ENCODE measurements around the gene BTBD17. TPM values are rescaled to one million over a fixed set of nuclear protein-coding genes. Genes with fewer than 3 reads are reported as not detected.

BTBD17 gene
- total RNA-seq, 1 experiment from 2014 or later: not detected

- no peak for TF ChIP-seq SIN3A (IDR thresholded peaks at IDR 0.05; ENCODE audit: low read depth)
- no peak for TF ChIP-seq ZNF274 (IDR thresholded peaks at IDR 0.05; ENCODE audit: low read depth, low read length)
These were observed 7.5 kb downstream of the BTBD17 start (continued) for GRCh38 chr17:74354123-74354522.

GRCh38 chr17:74353446-74354060, 8.1 kb downstream of the BTBD17 start:
- H2AFZ ChIP-seq (ENCODE audit: low read depth, low read length, poor library complexity, severe bottlenecking): peak overlapping the region; percentile 76
- no peaks in the 10 kb centered on the region for H3K9me2 ChIP-seq (ENCODE audit: insufficient read depth)
- ATAC-seq: no peak
- peak overlapping the region; percentile 19 to 33; a peak in 3 of 4 replicates for H3K4me3 ChIP-seq (replicated peaks in 1 of 2; ENCODE audit: low read depth in 1 of 2, low read length in 2 of 2)
- ChIA-PET RAD21 (ENCODE audit: low non-redundant PET in 1 of 2, low total read pairs in 2 of 2, uncharacterized antibody in 2 of 2, unreplicated experiment in 2 of 2) (no interaction called here), CTCF (interaction anchor here (0.8 to 1.6 kb wide), 9 partner anchors 8 to 100 kb away, joined by 3 to 14 read pairs (median 6); partner anchors contain the start of gene BTBD17), POLR2A (no interaction called here)
- H3K9ac ChIP-seq (ENCODE audit: low read length): no peak overlapping the region
- TF ChIP-seq YY1 (IDR thresholded peaks at IDR 0.05; ENCODE audit: extremely low read depth, insufficient replicate concordance, low read depth, low read length): no peak
- no peak overlapping the region for H3K27ac ChIP-seq (ENCODE audit: low read depth, low read length)
- no peaks in the 10 kb centered on the region for H3K36me3 ChIP-seq (ENCODE audit: control insufficient read depth in 1 of 2, insufficient read depth in 2 of 2, low read length in 2 of 2)
- peak overlapping the region; percentile 58 for H3K4me2 ChIP-seq (ENCODE audit: low read length)
- intact Hi-C loops (cut with micrococcal nuclease): loop anchor here (1.0 to 5.0 kb wide), 2 partner anchors 52 to 141 kb away; partner anchors contain the start of gene TTYH2
- no TSS peak for BruUV-seq (replicated peaks)
- no peaks in the 10 kb centered on the region; the same call in 1 of the 2 replicates for H3K27me3 ChIP-seq (ENCODE audit: insufficient read depth, low read length)
- no peaks in the 10 kb centered on the region for H3K79me2 ChIP-seq (ENCODE audit: insufficient read depth, low read length)
- no peaks in the 10 kb centered on the region for H3K9me3 ChIP-seq (ENCODE audit: control insufficient read depth in 1 of 2, insufficient read depth in 1 of 2, low read depth in 1 of 2, low read length in 2 of 2)
- no peaks in the 10 kb centered on the region for H4K20me1 ChIP-seq (ENCODE audit: insufficient read depth)
- DNase-seq (ENCODE audit: low read depth, low spot score): no peak
- H3K4me1 ChIP-seq (ENCODE audit: control insufficient read depth in 1 of 2, insufficient read depth in 2 of 2, low read length in 2 of 2): peaks cover 7 to 14% of the 10 kb centered on the region in 2 experiments; a peak in 3 of 4 replicates

- H3K9ac ChIP-seq (ENCODE audit: low read length): no peak overlapping the region
- no peaks in the 10 kb centered on the region; the same call in 1 of the 2 replicates for H3K27me3 ChIP-seq (ENCODE audit: insufficient read depth, low read length)
- ChIA-PET CTCF (interaction anchor here (2.2 kb wide), 1 partner anchor 17 kb away, joined by 14 read pairs; the partner anchor contains the start of gene GPR142), POLR2A (no interaction called here), RAD21 (ENCODE audit: low non-redundant PET in 1 of 2, low total read pairs in 2 of 2, uncharacterized antibody in 2 of 2, unreplicated experiment in 2 of 2) (interaction anchor here in 1 of 2 experiments (0.6 kb wide), 1 partner anchor 102 kb away, joined by 3 read pairs; no protein-coding TSS in a partner anchor)
- H3K27ac ChIP-seq (ENCODE audit: low read depth, low read length): no peak overlapping the region
- no peaks in the 10 kb centered on the region for H3K9me2 ChIP-seq (ENCODE audit: insufficient read depth)
- H4K20me1 ChIP-seq (ENCODE audit: insufficient read depth): no peaks in the 10 kb centered on the region
- no peak for ATAC-seq
- no peaks in the 10 kb centered on the region for H3K9me3 ChIP-seq (ENCODE audit: control insufficient read depth in 1 of 2, insufficient read depth in 1 of 2, low read depth in 1 of 2, low read length in 2 of 2)
- no peaks in the 10 kb centered on the region for H3K79me2 ChIP-seq (ENCODE audit: insufficient read depth, low read length)
- BruUV-seq (replicated peaks): no TSS peak
- no peak for DNase-seq (ENCODE audit: low read depth, low spot score)
- no peak overlapping the region for H3K4me3 ChIP-seq (replicated peaks in 1 of 2; ENCODE audit: low read depth in 1 of 2, low read length in 2 of 2)
- no peak overlapping the region for H3K4me2 ChIP-seq (ENCODE audit: low read length)
- intact Hi-C loops (cut with micrococcal nuclease): loop anchor here (5.0 kb wide), 1 partner anchor 139 kb away; the partner anchor contains the start of gene TTYH2
- H2AFZ ChIP-seq (ENCODE audit: low read depth, low read length, poor library complexity, severe bottlenecking): no peak overlapping the region
- no peaks in the 10 kb centered on the region for H3K36me3 ChIP-seq (ENCODE audit: control insufficient read depth in 1 of 2, insufficient read depth in 2 of 2, low read length in 2 of 2)
- peaks cover 7 to 14% of the 10 kb centered on the region in 2 experiments; a peak in 3 of 4 replicates for H3K4me1 ChIP-seq (ENCODE audit: control insufficient read depth in 1 of 2, insufficient read depth in 2 of 2, low read length in 2 of 2)
- TF ChIP-seq YY1 (IDR thresholded peaks at IDR 0.05; ENCODE audit: extremely low read depth, insufficient replicate concordance, low read depth, low read length) (no peak), SP1 (IDR thresholded peaks at IDR 0.05; ENCODE audit: low read depth) (no peak), TCF7L2 (IDR thresholded peaks at IDR 0.05; ENCODE audit: borderline replicate concordance, extremely low read depth, insufficient read depth, insufficient read length) (no peak), JUND (IDR thresholded peaks at IDR 0.05) (no peak), FOSL1 (IDR thresholded peaks at IDR 0.05; ENCODE audit: low read depth) (no peak), ZNF274 (IDR thresholded peaks at IDR 0.05; ENCODE audit: low read depth, low read length) (no peak), RAD21 (IDR thresholded peaks at IDR 0.05; ENCODE audit: low read depth) (no peak), POLR2AphosphoS5 (IDR thresholded peaks at IDR 0.05; ENCODE audit: low read depth, low read length) (no peak), CEBPB (IDR thresholded peaks at IDR 0.05; ENCODE audit: low read depth) (no peak), POLR2A (IDR thresholded peaks at IDR 0.05; ENCODE audit: borderline replicate concordance, extremely low read depth, insufficient read depth, insufficient read length) (no peak), ELF1 (IDR thresholded peaks at IDR 0.05; ENCODE audit: borderline replicate concordance, low read depth) (no peak), EZH2phosphoT487 (IDR thresholded peaks at IDR 0.05; ENCODE audit: borderline replicate concordance) (no peak)
- TF ChIP-seq, protein P1, sequence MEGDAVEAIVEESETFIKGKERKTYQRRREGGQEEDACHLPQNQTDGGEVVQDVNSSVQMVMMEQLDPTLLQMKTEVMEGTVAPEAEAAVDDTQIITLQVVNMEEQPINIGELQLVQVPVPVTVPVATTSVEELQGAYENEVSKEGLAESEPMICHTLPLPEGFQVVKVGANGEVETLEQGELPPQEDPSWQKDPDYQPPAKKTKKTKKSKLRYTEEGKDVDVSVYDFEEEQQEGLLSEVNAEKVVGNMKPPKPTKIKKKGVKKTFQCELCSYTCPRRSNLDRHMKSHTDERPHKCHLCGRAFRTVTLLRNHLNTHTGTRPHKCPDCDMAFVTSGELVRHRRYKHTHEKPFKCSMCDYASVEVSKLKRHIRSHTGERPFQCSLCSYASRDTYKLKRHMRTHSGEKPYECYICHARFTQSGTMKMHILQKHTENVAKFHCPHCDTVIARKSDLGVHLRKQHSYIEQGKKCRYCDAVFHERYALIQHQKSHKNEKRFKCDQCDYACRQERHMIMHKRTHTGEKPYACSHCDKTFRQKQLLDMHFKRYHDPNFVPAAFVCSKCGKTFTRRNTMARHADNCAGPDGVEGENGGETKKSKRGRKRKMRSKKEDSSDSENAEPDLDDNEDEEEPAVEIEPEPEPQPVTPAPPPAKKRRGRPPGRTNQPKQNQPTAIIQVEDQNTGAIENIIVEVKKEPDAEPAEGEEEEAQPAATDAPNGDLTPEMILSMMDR (IDR thresholded peaks at IDR 0.05 in 2 of 3, conservative IDR thresholded peaks at IDR 0.05 in 1 of 3; ENCODE audit: borderline replicate concordance in 1 of 3, insufficient read depth in 1 of 3, low read depth in 2 of 3, low read length in 2 of 3): no peak
These were observed 10.0 kb downstream of the BTBD17 start for GRCh38 chr17:74351552-74352210.

All from HCT116 (cell line).